Endothelial cell of umbilical vein (primary cell): ENCODE data around the gene NECTIN4. TPM values are rescaled to one million over a fixed set of nuclear protein-coding genes. Genes with fewer than 3 reads are reported as not detected.

Experiments
- BruUV-seq: library from RNA; stranded (reverse); fragments of 400-500 nt; replicated peaks from 2 replicates; lab custom pipeline; 2021; lab: Mats Ljungman, UMichigan
- CTCF ChIA-PET: fragments of 300-600, 350-600 bp; sonication (Branson Sonifier 250); formaldehyde crosslinking; loops from one replicate; lab custom pipeline; 2021; ENCODE audit warnings: antibody characterized with exemption, inconsistent platforms; lab: Charles Lee
- POLR2A ChIA-PET: fragments of 300-600, 350-600 bp; sonication (Branson Sonifier 250); formaldehyde crosslinking; loops from one replicate; lab custom pipeline; 2021; ENCODE audit warnings: antibody characterized with exemption, inconsistent platforms; lab: Charles Lee
- DNase-seq: peaks from one replicate; pipeline ENCODE4 v3.0.0-alpha.2; 2011; ENCODE audit warnings: low read depth, low spot score
- FAIRE-seq: peaks from 2 replicates; lab custom pipeline; 2011; peaks lifted over from hg19 to GRCh38; lab: Jason Lieb, UNC
- H2AFZ ChIP-seq: 2 replicates; pipeline ENCODE4 v1.6.0; 2012; ENCODE audit warnings: low read depth, low read length, control low read depth, inconsistent platforms
- H3K27ac ChIP-seq: 2 replicates; pipeline ENCODE4 v1.5.1; 2011; ENCODE audit warnings: low read depth, mild to moderate bottlenecking, control low read depth, low read length, moderate library complexity; ENCODE audit not compliant: insufficient read depth
- H3K27me3 ChIP-seq, 2 experiments: 2 replicates each; pipeline versions ENCODE4 v1.6.0 to v1.6.1; 2011; ENCODE audit warnings: low read length in 2 of 2, mixed read lengths in 1 of 2; ENCODE audit not compliant: control insufficient read depth in 2 of 2, insufficient read depth in 2 of 2
- H3K36me3 ChIP-seq, 2 experiments: 2 replicates in 1 of 2; 3 replicates in 1 of 2; pipeline ENCODE4 v1.5.1; 2011; ENCODE audit warnings: low read length in 2 of 2, mild to moderate bottlenecking in 1 of 2, moderate library complexity in 1 of 2; ENCODE audit not compliant: control insufficient read depth in 2 of 2, insufficient read depth in 2 of 2; ENCODE audit errors: extremely low read depth in 1 of 2
- H3K4me1 ChIP-seq: 3 replicates; pipeline ENCODE4 v1.5.1; 2011; ENCODE audit warnings: mild to moderate bottlenecking, low read length; ENCODE audit not compliant: control insufficient read depth, insufficient read depth; ENCODE audit errors: extremely low read depth
- H3K4me2 ChIP-seq: 2 replicates; pipeline ENCODE4 v1.6.1; 2011; ENCODE audit warnings: low read length, control low read depth, mixed read lengths; ENCODE audit not compliant: insufficient read depth
- H3K4me3 ChIP-seq, 3 experiments: fragments of 200-600 bp in 1 of 3; sonication (generic), shearing (Covaris generic) in 1 of 3; replicated peaks in 1 of 3; 2 replicates each; pipeline ENCODE4 v1.5.1; 2011 to 2016; ENCODE audit warnings: control low read depth in 3 of 3, low read length in 3 of 3, mild to moderate bottlenecking in 2 of 3, inconsistent platforms in 1 of 3, low read depth in 1 of 3, moderate library complexity in 1 of 3; ENCODE audit not compliant: insufficient read depth in 1 of 3
- H3K79me2 ChIP-seq: 2 replicates; pipeline ENCODE4 v1.6.0; 2012; ENCODE audit warnings: low read length, inconsistent platforms; ENCODE audit not compliant: control insufficient read depth, insufficient read depth
- H3K9ac ChIP-seq: replicated peaks from 2 replicates; pipeline ENCODE3; 2011; ENCODE audit warnings: low read length, control low read depth; ENCODE audit not compliant: insufficient read depth; ENCODE audit errors: extremely low read depth
- H3K9me1 ChIP-seq: replicated peaks from 3 replicates; pipeline ENCODE4 v1.6.0; 2011; ENCODE audit warnings: mild to moderate bottlenecking, low read length; ENCODE audit not compliant: control insufficient read depth, insufficient read depth; ENCODE audit errors: extremely low read depth
- H3K9me3 ChIP-seq: replicated peaks from 2 replicates; pipeline ENCODE4 v1.5.1; 2012; ENCODE audit warnings: low read length, inconsistent platforms; ENCODE audit not compliant: control insufficient read depth, insufficient read depth
- H4K20me1 ChIP-seq: replicated peaks from 2 replicates; pipeline ENCODE3; 2011; ENCODE audit warnings: mild to moderate bottlenecking, low read length; ENCODE audit not compliant: control insufficient read depth, insufficient read depth; ENCODE audit errors: extremely low read depth
- EZH2 ChIP-seq: IDR thresholded peaks from 2 replicates; pipeline ENCODE4 v1.6.1; 2012; ENCODE audit warnings: borderline replicate concordance, low read depth, mild to moderate bottlenecking, moderate library complexity, low read length, inconsistent platforms; ENCODE audit not compliant: severe bottlenecking
- FOS ChIP-seq: IDR thresholded peaks from 2 replicates; pipeline ENCODE4 v1.6.1; 2011; ENCODE audit warnings: mild to moderate bottlenecking, low read length, moderate library complexity, borderline replicate concordance; ENCODE audit not compliant: insufficient read depth
- GATA2 ChIP-seq: IDR thresholded peaks from 2 replicates; pipeline ENCODE4 v1.7.0; 2011; ENCODE audit warnings: low read depth, mild to moderate bottlenecking, moderate library complexity, mixed read lengths, low read length; ENCODE audit not compliant: insufficient read length, insufficient read depth
- JUN ChIP-seq: IDR thresholded peaks from 2 replicates; pipeline ENCODE4 v1.6.1; 2011; ENCODE audit warnings: borderline replicate concordance, low read depth; ENCODE audit not compliant: insufficient read length, insufficient read depth
- MYC ChIP-seq: IDR thresholded peaks from one replicate; pipeline ENCODE4 v1.6.1; 2011; ENCODE audit warnings: mild to moderate bottlenecking, low read depth, low read length
- POLR2A ChIP-seq: IDR thresholded peaks from 2 replicates; pipeline ENCODE4 v1.6.1; 2012; ENCODE audit warnings: low read depth, mild to moderate bottlenecking, control low read depth, low read length
- POLR2AphosphoS5 ChIP-seq: IDR thresholded peaks from 2 replicates; pipeline ENCODE4 v1.6.1; 2012; ENCODE audit warnings: low read depth, mild to moderate bottlenecking, control low read depth, low read length, moderate library complexity; ENCODE audit not compliant: insufficient read depth
- dilution Hi-C: fragments of 300-500 bp; cut with MboI; formaldehyde crosslinking; loops from one replicate; pipeline ENCODE4 v1.15.0; 2019; ENCODE audit warnings: low sequenced_read_pairs; ENCODE audit not compliant: extremely low pct_ligation_motif_present
- intact Hi-C: fragments of 100-400 bp; cut with micrococcal nuclease; formaldehyde crosslinking; loops from one replicate; pipeline ENCODE4 v1.10.0; 2022
- polyA plus RNA-seq, 4 experiments: library from polyadenylated mRNA; depleted of rRNA in 3 of 4; stranded (reverse) in 3 of 4; unstranded in 1 of 4; fragments of >200 nt; gene quantifications; 2 replicates each; pipeline versions ENCODE4 v1.2.1 to v1.2.3, GENCODE V29; 2011 to 2012; ENCODE audit warnings: missing spikeins in 1 of 4
- total RNA-seq: library from RNA; stranded (reverse); gene quantifications from 2 replicates; pipeline ENCODE4 v1.2.3, GENCODE V29; 2021
- TF ChIP-seq, protein P1 (sequence below): IDR thresholded peaks from 2 replicates; pipeline ENCODE4 v1.6.1; 2011; ENCODE audit not compliant: insufficient read depth, insufficient read length
- TF ChIP-seq, protein P2 (sequence below), 2 donors: IDR thresholded peaks; 1 replicate in 1 of 2; 2 replicates in 1 of 2; pipeline ENCODE4 v1.5.1; 2011; ENCODE audit warnings: low read length in 2 of 2, mild to moderate bottlenecking in 2 of 2, moderate library complexity in 2 of 2, control low read depth in 1 of 2, inconsistent platforms in 1 of 2, low read depth in 1 of 2; ENCODE audit not compliant: insufficient read depth in 1 of 2; ENCODE audit errors: extremely low read depth in 1 of 2

The NECTIN4 gene
- total and polyA plus RNA-seq, 2 donors (not counting 3 experiments of a cell fraction or from before 2014, with no cell fraction given) = 0.15 to 0.58 TPM

- DNase-seq = no peak
- POLR2A ChIA-PET = no interaction called here
- no peak overlapping the region for H3K4me2 ChIP-seq
- dilution Hi-C loops = no loop called here
- no peak overlapping the region for H3K9ac ChIP-seq
- TF ChIP-seq POLR2A (no peak), POLR2AphosphoS5 (no peak), JUN (no peak), GATA2 (no peak), FOS (no peak)
- TF ChIP-seq, protein P1, sequence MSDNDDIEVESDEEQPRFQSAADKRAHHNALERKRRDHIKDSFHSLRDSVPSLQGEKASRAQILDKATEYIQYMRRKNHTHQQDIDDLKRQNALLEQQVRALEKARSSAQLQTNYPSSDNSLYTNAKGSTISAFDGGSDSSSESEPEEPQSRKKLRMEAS = no peak
- no peaks in the 10 kb centered on the region for H3K36me3 ChIP-seq
- no peaks in the 10 kb centered on the region for H3K4me1 ChIP-seq
- CTCF ChIA-PET = interaction anchor here (1.2 kb wide), 1 partner anchor 18 kb away, joined by 3 read pairs; no protein-coding TSS in a partner anchor
- FAIRE-seq = no peak
- intact Hi-C loops = loop anchor here (10.0 kb wide), 1 partner anchor 734 kb away; no protein-coding TSS in a partner anchor
- H4K20me1 ChIP-seq = no peaks in the 10 kb centered on the region
- no TSS peak for BruUV-seq
- no peaks in the 10 kb centered on the region for H3K79me2 ChIP-seq
- no peak overlapping the region for H3K4me3 ChIP-seq
- H2AFZ ChIP-seq = no peak overlapping the region
- no peaks in the 10 kb centered on the region for H3K9me3 ChIP-seq
- H3K27ac ChIP-seq = no peak overlapping the region
- H3K27me3 ChIP-seq = peaks cover under 1% of the 10 kb centered on the region in 2 experiments
- no peaks in the 10 kb centered on the region for H3K9me1 ChIP-seq
Observed at GRCh38 chr1:161059293-161059692, 30.1 kb downstream of the NECTIN4 start.

- Histone ChIP-seq H3K27ac (no peak overlapping the region), H2AFZ (no peak overlapping the region), H3K4me1 (no peaks in the 10 kb centered on the region), H3K9me3 (no peaks in the 10 kb centered on the region), H3K27me3 (no peaks in the 10 kb centered on the region), H4K20me1 (no peaks in the 10 kb centered on the region), H3K4me3 (no peak overlapping the region), H3K4me2 (no peak overlapping the region), H3K9ac (no peak overlapping the region), H3K36me3 (no peaks in the 10 kb centered on the region), H3K9me1 (no peaks in the 10 kb centered on the region), H3K79me2 (no peaks in the 10 kb centered on the region)
- POLR2A ChIA-PET = no interaction called here
- dilution Hi-C loops (no loop called here), intact Hi-C loops (loop anchor here (10.0 kb wide), 1 partner anchor 730 kb away; no protein-coding TSS in a partner anchor)
- DNase-seq = no peak
- no peak for FAIRE-seq
- TF ChIP-seq POLR2A (no peak), FOS (no peak), EZH2 (no peak), GATA2 (no peak), JUN (no peak), POLR2AphosphoS5 (no peak), MYC (no peak)
- TF ChIP-seq, protein P1 = no peak
- TF ChIP-seq, protein P2, sequence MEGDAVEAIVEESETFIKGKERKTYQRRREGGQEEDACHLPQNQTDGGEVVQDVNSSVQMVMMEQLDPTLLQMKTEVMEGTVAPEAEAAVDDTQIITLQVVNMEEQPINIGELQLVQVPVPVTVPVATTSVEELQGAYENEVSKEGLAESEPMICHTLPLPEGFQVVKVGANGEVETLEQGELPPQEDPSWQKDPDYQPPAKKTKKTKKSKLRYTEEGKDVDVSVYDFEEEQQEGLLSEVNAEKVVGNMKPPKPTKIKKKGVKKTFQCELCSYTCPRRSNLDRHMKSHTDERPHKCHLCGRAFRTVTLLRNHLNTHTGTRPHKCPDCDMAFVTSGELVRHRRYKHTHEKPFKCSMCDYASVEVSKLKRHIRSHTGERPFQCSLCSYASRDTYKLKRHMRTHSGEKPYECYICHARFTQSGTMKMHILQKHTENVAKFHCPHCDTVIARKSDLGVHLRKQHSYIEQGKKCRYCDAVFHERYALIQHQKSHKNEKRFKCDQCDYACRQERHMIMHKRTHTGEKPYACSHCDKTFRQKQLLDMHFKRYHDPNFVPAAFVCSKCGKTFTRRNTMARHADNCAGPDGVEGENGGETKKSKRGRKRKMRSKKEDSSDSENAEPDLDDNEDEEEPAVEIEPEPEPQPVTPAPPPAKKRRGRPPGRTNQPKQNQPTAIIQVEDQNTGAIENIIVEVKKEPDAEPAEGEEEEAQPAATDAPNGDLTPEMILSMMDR (IDR thresholded peaks at IDR 0.05; ENCODE audit: extremely low read depth in 1 of 2, insufficient read depth in 1 of 2, low read depth in 1 of 2, low read length in 2 of 2) = no peak
- BruUV-seq = no TSS peak
- CTCF ChIA-PET = interaction anchor here (0.7 to 2.3 kb wide), 6 partner anchors 9 to 65 kb away, joined by 3 to 11 read pairs (median 3); no protein-coding TSS in a partner anchor
Observed at GRCh38 chr1:161054805-161055204, 34.6 kb downstream of the NECTIN4 start.
